Measurements from ENCODE around the gene AGAP1. TPM values are rescaled to one million over a fixed set of nuclear protein-coding genes. Genes with fewer than 3 reads are reported as not detected.

Gene AGAP1
- total and polyA plus RNA-seq, 8 donors: 5.0 to 27.6 (median 17.4) TPM

- no peak for FAIRE-seq
- Histone ChIP-seq H3K36me3 (no peaks in the 10 kb centered on the region), H3K4me3 (no peak overlapping the region), H3K27ac (no peak overlapping the region), H3K4me1 (no peaks in the 10 kb centered on the region), H3K27me3 (no peaks in the 10 kb centered on the region), H3K9me3 (no peaks in the 10 kb centered on the region)
- no peak for DNase-seq
- WGBS, 2 donors: 95 to 97% methylated on average over 7 of the region's 7 CpGs
- intact Hi-C loops (cut with DNase I): no loop called here
- ATAC-seq: no peak
- no peak for TF ChIP-seq CTCF (IDR thresholded peaks at IDR 0.05)
These were observed 576.4 kb downstream of the AGAP1 start for GRCh38 chr2:236070236-236070635.

- DNase-seq (no peak), ATAC-seq (no peak), FAIRE-seq (no peak)
- no peaks in the 10 kb centered on the region for H3K4me1 ChIP-seq
- no peak overlapping the region for H3K27ac ChIP-seq
- H3K4me3 ChIP-seq: no peak overlapping the region
- no peaks in the 10 kb centered on the region for H3K27me3 ChIP-seq
- H3K36me3 ChIP-seq: no peaks in the 10 kb centered on the region
- H3K9me3 ChIP-seq: no peaks in the 10 kb centered on the region
- intact Hi-C loops (cut with DNase I): no loop called here
- WGBS, 2 donors: 86 to 90% methylated on average over 4 of the region's 4 CpGs
- TF ChIP-seq CTCF (IDR thresholded peaks at IDR 0.05): no peak
These were observed 579.4 kb downstream of the AGAP1 start for GRCh38 chr2:236073246-236073645.

GRCh38 chr2:236073867-236074655 is 580.2 kb downstream of the AGAP1 start:
- intact Hi-C loops (cut with DNase I): no loop called here
- no peak overlapping the region for H3K4me3 ChIP-seq

GRCh38 chr2:236075802-236076201 is 582.0 kb downstream of the AGAP1 start:
- intact Hi-C loops (cut with DNase I): no loop called here
- 95 to 99% methylated on average over 11 of the region's 11 CpGs for WGBS, 2 donors

More at GRCh38 chr2:236073867-236074655, 580.2 kb downstream of the AGAP1 start:
- Histone ChIP-seq H3K27ac (no peak overlapping the region), H3K9me3 (no peaks in the 10 kb centered on the region), H3K27me3 (no peaks in the 10 kb centered on the region), H3K4me1 (no peaks in the 10 kb centered on the region), H3K36me3 (no peaks in the 10 kb centered on the region)
- DNase-seq (no peak), ATAC-seq (no peak), FAIRE-seq (no peak)
- WGBS, 2 donors: 90% methylated on average over 8 of the region's 8 CpGs
- no peak for TF ChIP-seq CTCF (IDR thresholded peaks at IDR 0.05)

More at GRCh38 chr2:236075802-236076201, 582.0 kb downstream of the AGAP1 start:
- FAIRE-seq (no peak), DNase-seq (no peak), ATAC-seq (no peak)
- Histone ChIP-seq H3K27ac (no peak overlapping the region), H3K27me3 (no peaks in the 10 kb centered on the region), H3K36me3 (no peaks in the 10 kb centered on the region), H3K4me1 (no peaks in the 10 kb centered on the region), H3K9me3 (no peaks in the 10 kb centered on the region), H3K4me3 (no peak overlapping the region)
- no peak for TF ChIP-seq CTCF (IDR thresholded peaks at IDR 0.05)
